Gastrocnemius medialis (tissue), 4 donors: ENCODE data around the gene TMEM38A. TPM values are rescaled to one million over a fixed set of nuclear protein-coding genes. Genes with fewer than 3 reads are reported as not detected.
"Not testable (repeated sequence)": the region's sequence is repeated elsewhere in the genome, so short reads cannot be mapped to it uniquely, and the experiment has no call there.

ENCODE experiments used
- ATAC-seq, 2 donors: fragments of 150-250 bp; one replicate each; pipeline ENCODE4 v1.9.1; 2016
- DNase-seq, 2 donors: peaks; one replicate each; pipeline ENCODE4 v3.0.0-alpha.2; 2019
- H3K27ac ChIP-seq, 4 donors: fragments of 200-600 bp; sonication (generic); 1 replicate in 1 of 4; 2 replicates in 3 of 4; pipeline ENCODE4 v1.5.1; 2016 to 2018; ENCODE audit warnings: mild to moderate bottlenecking in 2 of 4, moderate library complexity in 1 of 4
- H3K27me3 ChIP-seq, 3 donors: fragments of 200-600 bp; sonication (generic) in 2 of 3; 1 replicate in 1 of 3; 2 replicates in 2 of 3; pipeline versions ENCODE4 v1.5.1 to v1.6.0; 2016 to 2019; ENCODE audit warnings: mild to moderate bottlenecking in 1 of 3, moderate library complexity in 1 of 3
- H3K36me3 ChIP-seq, 2 donors: fragments of 200-600 bp; sonication (generic) in 1 of 2; one replicate each; pipeline ENCODE4 v1.5.1; 2017 to 2018
- H3K4me1 ChIP-seq, 2 donors: fragments of 200-600 bp; sonication (generic) in 1 of 2; one replicate each; pipeline ENCODE4 v1.5.1; 2016 to 2017; ENCODE audit warnings: mild to moderate bottlenecking in 2 of 2
- H3K4me3 ChIP-seq, 4 donors: fragments of 200-600 bp; sonication (generic) in 3 of 4; 1 replicate in 1 of 4; 2 replicates in 3 of 4; pipeline ENCODE4 v1.5.1; 2016 to 2019; ENCODE audit warnings: mild to moderate bottlenecking in 2 of 4
- H3K9me3 ChIP-seq, 3 donors: fragments of 200-600 bp; sonication (generic) in 2 of 3; 1 replicate in 1 of 3; 2 replicates in 2 of 3; pipeline ENCODE4 v1.5.1; 2016 to 2019
- CTCF ChIP-seq, 5 experiments: fragments of 450-650 bp in 3 of 5; fragments of 200-600 bp in 2 of 5; sonication (generic) in 2 of 5; IDR thresholded peaks in 4 of 5; conservative IDR thresholded peaks in 1 of 5; 1 replicate in 4 of 5; 2 replicates in 1 of 5; pipeline ENCODE4 v1.5.1; 2016 to 2019; ENCODE audit warnings: antibody characterized with exemption in 5 of 5, mild to moderate bottlenecking in 3 of 5, moderate library complexity in 3 of 5
- POLR2A ChIP-seq, 2 donors: fragments of 450-650 bp; IDR thresholded peaks; one replicate each; pipeline ENCODE4 v1.6.1; 2017; ENCODE audit warnings: antibody characterized with exemption in 2 of 2, mild to moderate bottlenecking in 2 of 2, moderate library complexity in 2 of 2
- in situ Hi-C, 4 donors: fragments of 200-750 bp; cut with MboI; loops; one replicate each; pipeline versions ENCODE4 v1.15.0 to v1.8.0; 2017; ENCODE audit warnings: low sequenced_read_pairs in 4 of 4
- intact Hi-C: fragments of 100-400 bp; cut with DNase I; formaldehyde crosslinking; loops from one replicate; pipeline ENCODE4 v1.15.1; 2023; ENCODE audit warnings: low total_unique reads
- total RNA-seq, 4 donors: library from RNA; depleted of rRNA; stranded (reverse); fragments of >200 nt; gene quantifications; one replicate each; pipeline versions ENCODE4 v1.1.0 to v1.2.3, GENCODE V29; 2016

Gene TMEM38A
- total RNA-seq, 4 donors from 2014 or later: 101 to 256 (median 182) TPM

- in situ Hi-C loops (no loop called here), intact Hi-C loops (no loop called here)
- no peak overlapping the region for H3K4me3 ChIP-seq
- H3K4me1 ChIP-seq: peaks cover 43 to 50% of the 10 kb centered on the region in 2 donors
- no peaks in the 10 kb centered on the region for H3K27me3 ChIP-seq
- H3K27ac ChIP-seq: peak overlapping the region; percentile 89 to 90 (median 90)
- peaks cover 0 to 66% of the 10 kb centered on the region in 2 donors for H3K36me3 ChIP-seq
- TF ChIP-seq CTCF (IDR thresholded peaks at IDR 0.05 in 4 of 5, conservative IDR thresholded peaks at IDR 0.05 in 1 of 5): no peak
- no peak for TF ChIP-seq POLR2A (IDR thresholded peaks at IDR 0.05)
- ATAC-seq: peak; percentile 97
- peak; percentile 63 to 85 for DNase-seq
- H3K9me3 ChIP-seq: no peaks in the 10 kb centered on the region
These were observed 10.1 kb upstream of the TMEM38A start for GRCh38 chr19:16650821-16651220.

GRCh38 chr19:16651421-16652188 is 9.3 kb upstream of the TMEM38A start:
- ATAC-seq, DNase-seq, in situ Hi-C loops, H3K27me3 ChIP-seq, H3K4me3 ChIP-seq, H3K9me3 ChIP-seq, intact Hi-C loops: not testable (repeated sequence)
- H3K27ac ChIP-seq: peak overlapping the region; percentile 89 to 90 (median 90)
- H3K4me1 ChIP-seq: peaks cover 43 to 47% of the 10 kb centered on the region in 2 donors
- peaks cover 0 to 66% of the 10 kb centered on the region in 2 donors for H3K36me3 ChIP-seq

GRCh38 chr19:16652854-16653253 is 8.1 kb upstream of the TMEM38A start:
- Histone ChIP-seq H3K27me3 (no peaks in the 10 kb centered on the region), H3K27ac (peak overlapping the region; percentile 89 to 90 (median 90)), H3K36me3 (peaks cover 0 to 67% of the 10 kb centered on the region in 2 donors), H3K9me3 (no peaks in the 10 kb centered on the region), H3K4me1 (peaks cover 45 to 47% of the 10 kb centered on the region in 2 donors), H3K4me3 (no peak overlapping the region)
- ATAC-seq (no peak), DNase-seq (no peak)
- no peak for TF ChIP-seq POLR2A (IDR thresholded peaks at IDR 0.05)
- intact Hi-C loops (no loop called here), in situ Hi-C loops (no loop called here)

GRCh38 chr19:16654140-16654539 is 6.8 kb upstream of the TMEM38A start:
- Histone ChIP-seq H3K4me1 (peaks cover 54 to 55% of the 10 kb centered on the region in 2 donors), H3K36me3 (peaks cover 0 to 60% of the 10 kb centered on the region in 2 donors), H3K27ac (peak overlapping the region; percentile 0 to 90 (median 90)), H3K9me3 (no peaks in the 10 kb centered on the region), H3K4me3 (no peak overlapping the region), H3K27me3 (no peaks in the 10 kb centered on the region)
- ATAC-seq (no peak), DNase-seq (no peak)
- in situ Hi-C loops (no loop called here), intact Hi-C loops (no loop called here)
- TF ChIP-seq CTCF (IDR thresholded peaks at IDR 0.05 in 4 of 5, conservative IDR thresholded peaks at IDR 0.05 in 1 of 5): no peak
- TF ChIP-seq POLR2A (IDR thresholded peaks at IDR 0.05): no peak

GRCh38 chr19:16654627-16655026 is 6.3 kb upstream of the TMEM38A start:
- no peak for DNase-seq
- Histone ChIP-seq H3K27me3 (no peaks in the 10 kb centered on the region), H3K4me3 (no peak overlapping the region), H3K36me3 (peaks cover 0 to 58% of the 10 kb centered on the region in 2 donors), H3K9me3 (no peaks in the 10 kb centered on the region), H3K27ac (peak overlapping the region; percentile 0 to 90 (median 90)), H3K4me1 (peaks cover 53 to 54% of the 10 kb centered on the region in 2 donors)
- intact Hi-C loops (no loop called here), in situ Hi-C loops (no loop called here)
- TF ChIP-seq CTCF (IDR thresholded peaks at IDR 0.05 in 4 of 5, conservative IDR thresholded peaks at IDR 0.05 in 1 of 5) (no peak), POLR2A (IDR thresholded peaks at IDR 0.05) (no peak)
- ATAC-seq: no peak
